ENCODE results near the gene NBEA.

Gene NBEA

GRCh38 chr13:35014606-35015213 lies 72.6 kb downstream of the NBEA start:
- DNase-seq (ENCODE audit: low read depth) = no peak
- TF ChIP-seq CTCF (IDR thresholded peaks at IDR 0.05; ENCODE audit: insufficient read depth, low read depth, low read length, missing control alignments) = no peak
- H3K4me3 ChIP-seq (ENCODE audit: low read length) = no peak overlapping the region

- DNase-seq (ENCODE audit: low read depth) = no peak
- no peak for TF ChIP-seq CTCF (IDR thresholded peaks at IDR 0.05; ENCODE audit: insufficient read depth, low read depth, low read length, missing control alignments)
- H3K4me3 ChIP-seq (ENCODE audit: low read length) = no peak overlapping the region
Observed at GRCh38 chr13:35016362-35017112, 74.5 kb downstream of the NBEA start.

- H3K4me3 ChIP-seq (ENCODE audit: low read length) = no peak overlapping the region
- peak; percentile 1 for DNase-seq (ENCODE audit: low read depth)
- TF ChIP-seq CTCF (IDR thresholded peaks at IDR 0.05; ENCODE audit: insufficient read depth, low read depth, low read length, missing control alignments) = no peak
Observed at GRCh38 chr13:35025314-35025713, 83.2 kb downstream of the NBEA start.

- TF ChIP-seq CTCF (IDR thresholded peaks at IDR 0.05; ENCODE audit: insufficient read depth, low read depth, low read length, missing control alignments) = no peak
- no peak for DNase-seq (ENCODE audit: low read depth)
- H3K4me3 ChIP-seq (ENCODE audit: low read length) = no peak overlapping the region
Observed at GRCh38 chr13:35028338-35028867, 86.3 kb downstream of the NBEA start.

GRCh38 chr13:35039012-35039411 lies 96.9 kb downstream of the NBEA start:
- no peak for DNase-seq (ENCODE audit: low read depth)
- H3K4me3 ChIP-seq (ENCODE audit: low read length) = no peak overlapping the region
- TF ChIP-seq CTCF (IDR thresholded peaks at IDR 0.05; ENCODE audit: insufficient read depth, low read depth, low read length, missing control alignments) = no peak

GRCh38 chr13:35046587-35046986 lies 104.5 kb downstream of the NBEA start:
- no peak for DNase-seq (ENCODE audit: low read depth)
- H3K4me3 ChIP-seq (ENCODE audit: low read length) = no peak overlapping the region

More at GRCh38 chr13:35046587-35046986, 104.5 kb downstream of the NBEA start:
- no peak for TF ChIP-seq CTCF (IDR thresholded peaks at IDR 0.05; ENCODE audit: insufficient read depth, low read depth, low read length, missing control alignments)

Data from epithelial cell of esophagus (primary cell).